Activated CD4-positive, alpha-beta T cell treated with anti-CD3 and anti-CD28 coated beads, Interleukin-2, amount 50 U/mL, for 16 hours (primary cell): Measurements from ENCODE around the gene NCKAP1.
"Not testable (repeated sequence)": the region's sequence is repeated elsewhere in the genome, so short reads cannot be mapped to it uniquely, and the experiment has no call there.

Source experiments
- DNase-seq: peaks from one replicate; pipeline ENCODE4 v3.0.0-alpha.2; 2020

The NCKAP1 gene

DNA sequence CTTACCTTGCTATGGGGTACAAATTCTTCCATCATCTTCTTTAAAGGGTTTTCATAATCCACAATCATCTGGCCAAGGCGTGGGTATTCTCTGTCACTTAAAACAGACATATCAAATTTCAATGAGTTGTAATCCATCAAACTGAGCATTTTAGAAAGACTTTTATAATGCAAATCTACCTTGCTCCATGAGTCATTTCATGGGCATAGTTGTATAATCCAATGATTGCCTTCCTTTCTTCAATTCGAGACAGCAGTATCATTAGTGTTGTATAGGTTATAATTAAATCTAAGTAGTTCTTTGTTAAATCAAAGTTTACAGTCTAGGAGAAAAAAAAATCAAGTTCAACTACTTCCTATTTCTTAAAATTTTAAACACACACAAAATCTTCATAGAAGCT is 36.3 kb downstream of the NCKAP1 start:
- no peak for DNase-seq

DNA sequence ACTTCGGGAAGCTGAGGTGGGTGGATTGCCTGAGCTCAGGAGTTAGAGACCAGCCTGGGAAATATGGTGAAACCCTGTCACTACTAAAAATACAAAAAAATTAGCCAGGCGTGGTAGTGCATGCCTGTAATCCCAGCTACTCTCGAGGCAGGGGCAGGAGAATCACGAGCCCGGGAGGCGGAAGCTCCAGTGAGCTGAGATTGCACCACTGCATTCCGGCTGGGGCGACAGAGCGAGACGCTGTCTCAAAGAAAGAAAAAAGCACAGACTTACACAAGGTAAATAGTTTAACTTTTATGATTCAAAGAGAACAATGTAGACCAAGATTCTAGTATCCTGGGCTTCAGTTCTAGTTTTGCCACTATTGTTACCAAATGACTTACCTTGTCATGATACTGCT is 37.4 kb downstream of the NCKAP1 start:
- DNase-seq: no peak

DNA sequence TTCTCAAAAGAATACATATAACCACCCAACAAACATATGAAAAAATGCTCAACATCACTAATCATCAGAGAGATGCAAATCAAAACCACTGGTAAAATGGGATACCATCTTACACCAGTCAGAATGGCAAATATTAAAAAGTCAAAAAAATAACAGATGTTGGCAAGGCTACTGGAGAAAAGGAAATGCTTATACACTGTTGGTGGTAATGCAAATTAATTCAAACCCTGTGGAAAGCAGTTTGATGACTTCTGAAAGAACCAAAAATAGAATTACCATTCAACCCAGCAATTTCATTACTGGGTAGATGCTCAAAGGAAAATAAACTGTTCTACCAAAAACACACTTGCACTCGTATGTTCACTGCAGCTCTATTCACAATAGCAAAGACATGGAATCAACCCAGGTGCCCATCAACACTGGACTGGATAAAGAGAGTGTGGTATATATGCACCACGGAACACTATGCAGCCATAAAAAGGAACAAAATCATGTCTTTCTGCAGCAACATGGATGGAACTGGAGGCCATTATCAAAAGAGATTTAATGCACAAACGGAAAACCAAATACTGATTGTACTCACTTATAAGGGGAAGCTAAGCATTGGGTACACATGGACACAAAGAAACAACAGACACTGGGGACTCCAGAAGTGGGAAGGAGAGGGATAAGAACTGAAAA is 38.8 kb downstream of the NCKAP1 start:
- DNase-seq: no peak

DNA sequence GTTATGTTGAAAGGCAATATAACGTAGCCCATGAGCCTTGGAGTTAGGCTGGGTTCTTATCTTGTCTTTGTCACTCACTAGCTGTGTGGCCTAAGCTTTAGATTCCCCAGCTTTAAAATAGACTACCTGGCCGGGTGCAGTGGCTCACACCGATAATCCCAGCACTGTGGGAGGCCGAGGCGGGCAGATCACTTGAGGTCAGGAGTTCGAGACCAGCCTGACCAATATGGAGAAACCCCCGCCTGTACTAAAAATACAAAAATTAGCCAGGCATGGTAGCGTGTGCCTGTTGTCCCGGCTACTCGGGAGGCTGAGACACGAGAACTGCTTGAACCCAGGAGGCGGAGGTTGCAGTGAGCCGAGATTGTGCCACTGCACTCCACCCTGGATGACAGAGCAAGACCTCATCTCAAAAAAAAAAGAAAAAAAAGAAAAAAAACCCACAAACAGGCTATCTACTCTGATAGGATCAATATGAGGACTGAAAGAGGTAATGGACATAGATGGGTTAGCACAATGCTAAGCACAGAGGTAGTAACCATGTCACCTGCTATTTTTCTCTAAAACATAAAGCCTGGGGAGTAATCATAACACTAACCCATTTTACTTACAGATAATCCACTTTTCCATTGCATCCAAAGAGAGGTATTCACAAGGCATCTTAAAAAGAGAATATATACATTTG is 43.9 kb downstream of the NCKAP1 start:
- DNase-seq: no peak

DNA sequence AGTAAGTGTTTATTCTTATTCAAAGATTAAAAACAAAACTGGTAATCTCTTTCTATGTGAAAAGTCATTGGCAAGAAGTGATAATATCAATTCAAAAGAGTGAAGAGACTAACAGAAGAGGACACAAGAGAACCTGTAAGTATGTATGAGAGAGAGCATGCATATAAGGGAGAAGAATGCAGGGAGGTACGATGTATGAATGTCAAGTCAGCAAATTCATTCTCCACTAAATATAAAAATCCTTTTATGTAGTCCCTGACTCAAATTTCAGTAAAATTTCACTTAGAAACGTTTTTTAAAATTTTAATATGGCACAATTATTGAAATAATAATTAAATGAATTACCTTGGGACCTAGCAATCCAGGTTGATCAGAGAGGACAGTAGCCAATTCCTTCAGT is 55.3 kb downstream of the NCKAP1 start:
- no peak for DNase-seq

DNA sequence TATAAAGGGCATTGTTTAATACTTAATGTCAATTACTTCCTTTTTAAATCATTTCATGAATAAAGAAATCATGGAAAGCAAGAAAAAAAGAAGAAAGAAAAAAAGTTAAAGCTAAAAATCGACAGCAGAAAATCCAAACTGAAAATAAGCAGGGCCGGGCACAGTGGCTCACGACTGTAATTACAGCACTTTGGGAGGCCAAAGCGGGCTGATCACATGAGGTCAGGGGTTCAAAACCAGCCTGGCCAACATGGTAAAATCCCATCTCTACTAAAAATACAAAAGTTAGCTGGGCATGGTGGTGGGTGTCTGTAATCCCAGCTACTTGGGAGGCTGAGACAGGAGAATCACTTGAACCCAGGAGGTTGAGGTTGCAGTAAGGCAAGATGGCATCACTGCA is 56.8 kb downstream of the NCKAP1 start:
- DNase-seq: not testable (repeated sequence)

DNA sequence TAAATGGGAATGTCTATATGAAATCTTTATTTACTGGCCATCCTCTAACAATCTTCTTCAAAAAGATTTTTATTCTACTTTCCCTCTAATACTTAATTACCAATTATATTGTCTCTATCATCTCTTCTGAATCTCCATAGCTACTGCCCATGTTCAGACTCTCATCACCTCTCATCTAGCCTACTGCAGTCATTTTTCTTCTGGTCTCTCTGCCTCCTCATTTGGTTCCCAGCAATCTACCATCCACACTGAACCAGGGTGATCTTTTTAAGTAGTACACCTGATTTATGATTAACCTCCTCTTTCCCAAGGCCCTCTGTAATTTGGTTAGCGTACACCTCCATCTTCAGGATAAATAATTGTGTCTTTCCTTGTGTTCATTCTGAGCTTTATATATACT is 57.6 kb downstream of the NCKAP1 start:
- no peak for DNase-seq

DNA sequence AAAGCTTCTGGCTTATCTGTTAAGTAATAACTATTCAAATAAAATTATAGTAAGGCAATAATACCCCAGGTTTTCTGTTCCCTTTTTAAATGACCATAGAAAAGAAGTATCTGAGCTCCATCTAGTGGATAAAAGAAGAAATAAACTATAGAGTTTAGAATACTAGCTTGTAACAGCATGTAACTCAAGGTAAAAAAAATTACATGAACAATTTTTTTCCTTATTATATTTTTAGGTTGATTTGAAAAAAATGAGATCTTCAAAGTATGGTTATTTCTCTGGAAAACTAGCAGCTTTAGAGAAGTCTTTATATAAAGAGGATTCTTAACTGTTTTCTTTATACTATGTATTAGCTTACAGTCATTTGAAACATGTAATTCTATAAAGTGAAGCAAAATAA is 58.1 kb downstream of the NCKAP1 start:
- peak; percentile 42 for DNase-seq

DNA sequence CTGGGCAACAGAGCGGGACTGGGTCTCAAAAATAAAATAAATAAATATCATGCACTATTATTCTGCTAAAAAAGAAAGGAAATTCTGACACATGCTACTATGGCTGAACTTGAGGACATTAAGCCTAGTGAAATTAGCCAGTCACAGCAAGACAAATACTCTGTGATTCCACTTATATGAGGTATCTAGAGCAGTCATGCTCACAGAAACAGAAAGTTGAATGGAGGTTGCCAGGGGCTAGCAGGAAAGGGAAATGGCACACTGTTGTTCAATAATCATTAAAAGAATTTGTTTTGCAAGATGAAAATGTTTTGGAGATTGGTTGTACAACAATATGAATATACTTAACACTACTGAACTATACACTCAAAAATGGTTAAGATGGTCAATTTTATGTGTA is 60.8 kb downstream of the NCKAP1 start:
- DNase-seq: no peak

DNA sequence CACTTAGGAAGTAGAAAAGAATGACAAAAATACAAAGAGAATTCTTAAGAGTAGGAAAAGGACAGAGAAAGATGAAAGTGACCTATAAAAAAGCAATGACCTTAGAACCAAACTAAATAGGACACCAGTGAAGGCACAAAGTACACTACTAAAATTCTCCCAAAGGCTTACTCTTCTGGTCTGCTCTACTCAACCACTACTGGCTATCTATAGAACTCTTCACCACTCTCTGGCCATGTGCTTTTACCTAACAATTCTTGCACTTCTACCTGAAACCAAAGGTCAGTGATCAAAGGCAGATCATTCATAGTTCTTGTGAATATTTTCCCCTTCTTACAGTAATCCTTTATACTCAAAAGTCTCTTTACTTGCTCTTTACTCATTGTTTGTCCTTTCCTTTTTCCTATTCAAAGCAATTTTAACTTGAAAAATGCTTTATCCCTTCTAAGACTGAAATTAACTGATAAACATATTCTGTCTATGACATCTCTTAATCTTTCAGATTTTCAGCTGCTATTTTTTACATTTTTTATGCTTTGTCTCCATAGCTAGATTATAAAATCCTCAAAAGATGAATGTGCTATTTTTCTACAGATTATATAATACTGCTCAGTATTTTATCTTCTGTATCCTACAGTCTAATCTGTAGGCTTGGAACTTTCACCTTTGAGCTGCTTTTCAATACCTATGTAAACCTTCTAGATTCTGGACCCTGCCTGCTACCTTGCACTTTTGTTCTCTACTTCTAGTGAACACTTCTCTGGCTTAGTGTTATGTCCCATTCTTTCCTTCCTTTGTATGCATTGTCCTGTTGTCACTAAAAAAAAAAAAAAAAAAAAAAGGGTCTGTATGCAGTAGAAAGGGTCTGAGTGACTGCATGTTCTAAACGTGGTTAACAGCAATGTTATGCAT is 64.6 kb downstream of the NCKAP1 start:
- no peak for DNase-seq

DNA sequence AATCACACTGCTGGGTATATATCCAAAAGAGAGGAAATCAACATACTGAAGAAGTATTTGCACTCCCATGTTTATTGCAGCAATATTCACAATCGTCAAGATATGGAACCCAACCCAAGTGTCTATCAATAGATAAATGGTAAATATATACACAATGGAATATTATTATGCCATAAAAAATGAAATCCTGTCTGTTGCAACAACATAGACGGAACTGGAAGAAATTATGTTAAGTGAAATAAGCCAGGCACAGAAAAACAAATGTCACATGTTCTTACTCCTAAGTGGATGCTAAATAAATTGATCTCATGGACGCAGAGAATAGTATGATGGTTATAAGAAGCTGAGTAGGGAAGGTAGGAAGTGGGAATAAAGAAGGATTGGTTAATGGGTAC is 65.7 kb downstream of the NCKAP1 start:
- no peak for DNase-seq

DNA sequence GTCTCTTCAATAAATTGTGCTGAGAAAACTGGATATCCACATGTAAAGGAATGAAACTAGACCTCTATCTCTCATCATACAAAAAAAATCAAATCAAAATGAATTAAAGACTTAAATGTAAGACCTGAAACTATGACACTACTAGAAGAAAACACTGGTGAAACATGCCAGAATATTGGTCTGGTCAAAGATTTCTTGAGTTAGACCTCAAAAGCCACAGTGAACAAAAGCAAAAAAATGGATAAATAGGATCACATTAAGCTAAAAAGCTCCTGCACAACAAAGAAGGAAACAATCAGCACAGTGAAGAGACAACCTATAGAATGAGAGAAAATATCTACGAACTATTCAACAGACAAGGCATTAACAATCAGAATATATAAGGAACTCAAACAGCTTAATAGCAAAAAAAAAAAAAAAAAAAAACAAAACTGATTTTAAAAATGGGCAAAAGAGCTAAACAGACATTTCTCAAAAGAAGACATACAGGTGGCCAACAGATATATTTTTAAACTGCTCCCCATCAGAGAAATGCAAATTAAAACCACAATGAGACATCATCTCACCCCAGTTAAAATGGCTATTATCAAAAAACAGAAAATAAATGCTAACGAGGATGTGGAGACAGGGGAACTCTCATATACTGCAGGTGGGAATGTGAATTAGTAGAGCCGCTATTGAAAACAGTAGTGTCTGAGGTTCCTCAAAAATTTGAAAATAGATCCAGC is 66.3 kb downstream of the NCKAP1 start:
- DNase-seq: no peak

DNA sequence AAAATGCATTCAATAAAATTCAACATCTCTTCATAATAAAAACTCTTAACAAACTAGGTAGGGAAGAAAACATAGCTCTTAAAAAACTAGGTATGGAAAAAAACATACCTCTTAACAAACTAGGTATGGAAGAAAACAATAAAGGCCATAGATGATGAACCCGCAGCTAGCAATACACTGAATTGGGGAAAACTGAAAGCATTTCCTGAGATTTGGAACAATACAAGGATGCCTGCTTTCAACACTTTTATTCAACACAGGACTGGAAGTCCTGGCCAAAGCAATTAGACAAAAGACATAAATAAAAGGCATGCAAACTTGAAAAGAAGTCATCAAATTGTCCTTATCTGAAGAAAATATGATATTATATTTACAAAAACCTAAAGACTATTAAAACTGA is 67.8 kb downstream of the NCKAP1 start:
- no peak for DNase-seq

DNA sequence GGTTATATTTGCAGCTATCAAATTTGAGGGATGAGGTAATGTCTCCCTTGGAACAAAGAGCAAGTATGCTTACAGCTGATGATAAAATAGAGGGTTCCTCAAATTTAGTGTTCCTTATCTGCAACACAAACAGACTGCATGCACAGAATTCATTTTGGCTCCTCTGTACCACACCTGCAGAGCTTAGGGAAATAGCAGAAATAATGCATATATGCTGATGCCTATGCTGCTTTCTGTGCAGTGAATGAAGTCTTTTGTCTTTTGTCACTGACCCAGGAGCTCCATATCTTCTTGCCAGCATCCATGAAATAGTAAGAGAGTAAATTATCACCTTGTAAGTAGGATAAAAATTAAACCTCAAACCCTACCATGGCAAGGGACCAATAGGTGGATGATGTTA is 69.8 kb downstream of the NCKAP1 start:
- no peak for DNase-seq

DNA sequence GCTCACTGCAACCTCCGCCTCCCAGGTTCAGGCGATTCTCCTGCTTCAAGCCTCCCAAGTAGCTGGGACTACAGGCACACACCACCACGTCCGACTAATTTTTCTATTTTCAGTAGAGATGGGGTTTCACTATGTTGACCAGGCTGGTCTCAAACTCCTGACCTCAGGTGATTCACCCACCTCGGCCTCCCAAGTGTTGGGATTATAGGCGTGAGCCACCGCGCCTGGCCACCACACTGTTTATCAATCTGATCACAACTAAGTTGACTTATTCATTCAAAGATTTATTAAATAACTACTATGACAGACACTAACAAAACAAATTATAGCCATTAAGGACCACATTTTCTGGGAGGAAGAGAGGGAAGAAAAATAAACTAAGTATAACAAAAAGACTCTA is 71.9 kb downstream of the NCKAP1 start:
- not testable (repeated sequence) for DNase-seq

DNA sequence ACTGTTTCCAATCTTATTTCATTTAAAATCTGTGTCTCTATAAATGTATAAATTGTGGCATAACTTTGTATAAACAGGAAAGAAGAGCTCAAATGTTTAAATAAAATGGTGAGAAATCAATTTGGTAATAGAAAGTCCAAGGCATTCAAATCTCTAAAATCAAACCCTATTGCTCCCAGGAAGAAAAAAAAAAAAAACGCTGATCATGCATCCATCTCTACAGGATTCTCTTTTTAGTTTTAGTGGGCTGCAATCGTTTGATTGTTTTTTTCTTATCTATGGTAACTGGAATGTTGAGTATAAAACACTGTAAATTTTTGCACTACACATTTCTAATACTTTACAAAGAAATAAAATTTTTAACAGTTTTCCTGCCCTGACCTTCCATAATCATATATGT is 75.6 kb downstream of the NCKAP1 start:
- no peak for DNase-seq

DNA sequence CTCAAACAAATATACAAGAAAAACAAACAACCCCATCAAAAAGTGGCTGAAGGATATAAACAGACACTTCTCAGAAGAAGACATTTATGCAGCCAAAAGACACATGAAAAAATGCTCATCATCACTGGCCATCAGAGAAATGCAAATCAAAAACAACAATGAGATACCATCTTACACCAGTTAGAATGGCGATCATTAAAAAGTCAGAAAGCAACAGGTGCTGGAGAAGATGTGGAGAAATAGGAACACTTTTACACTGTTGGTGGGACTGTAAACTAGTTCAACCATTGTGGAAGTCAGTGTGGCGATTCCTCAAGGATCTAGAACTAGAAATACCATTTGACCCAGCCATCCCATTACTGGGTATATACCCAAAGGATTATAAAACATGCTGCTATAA is 77.4 kb downstream of the NCKAP1 start:
- DNase-seq: not testable (repeated sequence)

DNA sequence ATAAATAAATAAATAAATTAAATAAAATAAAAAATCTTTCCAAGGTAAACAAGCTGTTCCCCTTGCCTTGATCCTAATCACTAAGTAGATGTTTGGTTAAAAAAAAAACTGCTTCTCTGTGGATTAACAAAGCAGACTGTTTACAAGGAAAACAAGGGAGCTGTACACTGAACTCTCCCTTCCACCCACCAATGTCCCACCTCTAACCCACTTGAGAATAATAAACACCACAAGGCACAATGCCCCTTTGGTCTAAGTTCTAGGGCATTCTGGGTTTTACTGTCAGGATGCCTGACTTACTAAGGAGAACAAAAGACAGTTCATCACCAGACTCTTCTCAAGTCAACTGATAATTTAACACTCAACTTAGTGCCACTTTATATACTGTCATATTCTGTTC is 83.5 kb downstream of the NCKAP1 start:
- DNase-seq: no peak

DNA sequence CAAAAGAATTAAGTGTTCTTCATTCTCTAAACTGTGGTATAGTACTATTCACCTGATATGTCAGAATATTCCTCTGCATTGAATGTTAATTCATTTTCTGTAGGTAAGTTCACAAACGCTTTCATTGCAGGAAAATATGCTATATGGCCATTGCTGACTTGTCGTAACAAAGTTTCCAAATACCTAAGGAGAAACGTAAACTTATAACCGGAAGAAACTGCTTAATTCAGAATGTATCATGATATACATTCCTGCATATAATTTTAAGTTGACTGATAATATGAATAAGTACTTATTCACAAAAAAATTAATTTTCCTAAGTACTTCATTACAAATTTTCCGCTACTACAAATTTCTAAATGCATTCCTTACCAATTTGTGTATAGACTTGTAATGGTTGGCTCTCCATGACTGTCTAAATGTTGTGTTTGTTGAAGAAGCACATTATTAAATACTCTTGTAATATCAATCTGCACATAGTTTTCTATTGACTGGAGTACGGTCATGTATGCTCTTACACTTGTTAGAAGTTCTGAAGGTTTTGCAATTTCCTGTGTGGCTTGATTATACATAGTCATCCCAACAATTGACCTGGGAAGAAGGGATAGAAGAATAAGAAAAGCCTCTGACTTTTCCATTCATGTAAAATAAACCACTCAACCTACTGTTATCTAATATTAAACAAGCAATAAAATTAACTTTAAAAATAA is 85.4 kb downstream of the NCKAP1 start:
- no peak for DNase-seq

DNA sequence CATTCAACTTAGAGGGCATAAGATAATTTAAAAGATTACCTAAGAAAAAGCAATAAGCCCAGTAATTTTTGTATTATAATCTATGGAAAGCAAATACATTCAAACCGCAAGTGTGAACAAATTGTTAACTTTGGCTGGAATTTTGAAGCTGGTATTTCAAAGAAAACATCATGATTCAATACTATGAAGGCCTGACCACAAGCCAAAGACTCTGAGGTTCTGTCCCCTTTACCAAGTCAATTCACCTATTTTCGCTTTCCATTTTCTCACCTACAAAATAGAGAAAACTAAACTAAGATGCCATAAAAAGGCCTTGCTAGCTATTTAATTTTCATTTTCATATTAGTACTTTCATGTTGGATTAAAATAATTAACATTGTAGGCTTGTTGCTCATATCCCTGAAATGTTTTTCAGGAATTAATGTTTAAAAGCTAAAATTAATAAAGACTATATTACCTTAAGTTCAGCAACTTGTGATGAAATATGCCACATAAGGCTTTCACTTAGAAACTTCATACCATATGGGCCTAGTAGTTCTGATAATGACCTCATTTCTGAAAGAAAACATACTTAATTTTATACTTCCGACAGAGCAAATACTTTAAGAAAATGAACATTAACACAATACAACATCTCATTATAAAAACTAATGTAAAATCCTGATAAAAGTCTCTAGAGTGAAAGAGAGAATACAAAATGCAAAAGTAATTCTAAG is 86.2 kb downstream of the NCKAP1 start:
- peak; percentile 79 for DNase-seq

DNA sequence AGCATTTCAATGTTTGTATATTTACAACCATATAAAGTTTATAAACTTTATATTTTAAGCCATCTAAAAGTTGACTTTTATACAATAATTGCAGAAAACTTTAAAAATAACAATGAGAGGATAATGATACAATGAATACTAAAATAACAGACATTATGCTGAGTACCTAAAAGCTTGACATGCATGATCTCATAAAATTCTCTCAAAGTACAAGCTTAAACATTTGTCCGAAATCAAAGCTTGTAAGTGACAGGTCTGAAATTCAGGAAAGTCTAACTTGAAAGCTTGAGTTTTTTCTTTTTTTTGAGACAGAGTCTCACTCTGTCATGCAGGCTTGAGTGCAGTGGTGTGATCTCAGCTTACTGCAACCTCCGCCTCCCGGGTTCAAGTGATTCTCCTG is 87.7 kb downstream of the NCKAP1 start:
- no peak for DNase-seq
